HCT116 (cell line): Measurements from ENCODE around the gene TAC4.

Source experiments
- ATF3 ChIP-seq: IDR thresholded peaks from 2 replicates; pipeline ENCODE4 v1.6.1; 2012
- FOSL1 ChIP-seq: IDR thresholded peaks from 2 replicates; pipeline ENCODE4 v1.6.1; 2012; ENCODE audit warnings: low read depth
- POLR2A ChIP-seq: IDR thresholded peaks from 2 replicates; pipeline ENCODE4 v1.7.0; 2011; ENCODE audit warnings: borderline replicate concordance; ENCODE audit not compliant: insufficient read depth, insufficient read length; ENCODE audit errors: extremely low read depth
- POLR2AphosphoS5 ChIP-seq: IDR thresholded peaks from 2 replicates; pipeline ENCODE4 v1.6.1; 2011; ENCODE audit warnings: mild to moderate bottlenecking, low read depth, low read length, moderate library complexity
- RAD21 ChIP-seq: IDR thresholded peaks from 2 replicates; pipeline ENCODE4 v1.6.1; 2012; ENCODE audit warnings: low read depth, mild to moderate bottlenecking
- SP1 ChIP-seq: IDR thresholded peaks from 2 replicates; pipeline ENCODE4 v1.6.1; 2012; ENCODE audit warnings: low read depth
- SRF ChIP-seq: IDR thresholded peaks from 2 replicates; pipeline ENCODE4 v1.6.1; 2012; ENCODE audit warnings: low read depth
- YY1 ChIP-seq: IDR thresholded peaks from 2 replicates; pipeline ENCODE4 v1.6.1; 2011; ENCODE audit warnings: low read length, low read depth, moderate library complexity, mild to moderate bottlenecking; ENCODE audit not compliant: insufficient replicate concordance; ENCODE audit errors: extremely low read depth
- TF ChIP-seq, protein P1 (sequence below): IDR thresholded peaks from 2 replicates; pipeline ENCODE4 v1.6.1; 2012
- TF ChIP-seq, protein P2 (sequence below), 3 experiments: fragments of 200-600 bp in 1 of 3; sonication (generic) in 1 of 3; IDR thresholded peaks in 2 of 3; conservative IDR thresholded peaks in 1 of 3; 2 replicates each; pipeline ENCODE4 v1.5.1; 2012 to 2017; ENCODE audit warnings: low read depth in 2 of 3, low read length in 2 of 3, antibody characterized with exemption in 1 of 3, borderline replicate concordance in 1 of 3, control low read depth in 1 of 3, mild to moderate bottlenecking in 1 of 3, mixed read lengths in 1 of 3, mixed run types in 1 of 3, moderate library complexity in 1 of 3; ENCODE audit not compliant: insufficient read depth in 1 of 3

GRCh38 chr17:49798738-49799137 is 49.1 kb downstream of the TAC4 start:
- TF ChIP-seq POLR2A (no peak), SRF (no peak), ATF3 (no peak), SP1 (no peak), FOSL1 (no peak), RAD21 (no peak), POLR2AphosphoS5 (no peak), YY1 (no peak)
- TF ChIP-seq, protein P1, sequence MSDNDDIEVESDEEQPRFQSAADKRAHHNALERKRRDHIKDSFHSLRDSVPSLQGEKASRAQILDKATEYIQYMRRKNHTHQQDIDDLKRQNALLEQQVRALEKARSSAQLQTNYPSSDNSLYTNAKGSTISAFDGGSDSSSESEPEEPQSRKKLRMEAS: no peak
- TF ChIP-seq, protein P2, sequence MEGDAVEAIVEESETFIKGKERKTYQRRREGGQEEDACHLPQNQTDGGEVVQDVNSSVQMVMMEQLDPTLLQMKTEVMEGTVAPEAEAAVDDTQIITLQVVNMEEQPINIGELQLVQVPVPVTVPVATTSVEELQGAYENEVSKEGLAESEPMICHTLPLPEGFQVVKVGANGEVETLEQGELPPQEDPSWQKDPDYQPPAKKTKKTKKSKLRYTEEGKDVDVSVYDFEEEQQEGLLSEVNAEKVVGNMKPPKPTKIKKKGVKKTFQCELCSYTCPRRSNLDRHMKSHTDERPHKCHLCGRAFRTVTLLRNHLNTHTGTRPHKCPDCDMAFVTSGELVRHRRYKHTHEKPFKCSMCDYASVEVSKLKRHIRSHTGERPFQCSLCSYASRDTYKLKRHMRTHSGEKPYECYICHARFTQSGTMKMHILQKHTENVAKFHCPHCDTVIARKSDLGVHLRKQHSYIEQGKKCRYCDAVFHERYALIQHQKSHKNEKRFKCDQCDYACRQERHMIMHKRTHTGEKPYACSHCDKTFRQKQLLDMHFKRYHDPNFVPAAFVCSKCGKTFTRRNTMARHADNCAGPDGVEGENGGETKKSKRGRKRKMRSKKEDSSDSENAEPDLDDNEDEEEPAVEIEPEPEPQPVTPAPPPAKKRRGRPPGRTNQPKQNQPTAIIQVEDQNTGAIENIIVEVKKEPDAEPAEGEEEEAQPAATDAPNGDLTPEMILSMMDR (IDR thresholded peaks at IDR 0.05 in 2 of 3, conservative IDR thresholded peaks at IDR 0.05 in 1 of 3; ENCODE audit: borderline replicate concordance in 1 of 3, insufficient read depth in 1 of 3, low read depth in 2 of 3, low read length in 2 of 3): no peak
